Neural cell (in vitro differentiated cells): ENCODE data around the gene HEPHL1. TPM values are rescaled to one million over a fixed set of nuclear protein-coding genes. Genes with fewer than 3 reads are reported as not detected.

Experiments used
- H2AFZ ChIP-seq: fragments of 200-600, 300-800 bp; sonication (generic), shearing (Covaris generic); 2 replicates; pipeline ENCODE4 v1.6.0; 2014; ENCODE audit warnings: low read depth, mild to moderate bottlenecking, antibody characterized with exemption, low read length, moderate library complexity
- H3F3A ChIP-seq: fragments of 200-600 bp; shearing (Covaris generic); 2 replicates; pipeline ENCODE4 v1.6.1; 2016; ENCODE audit warnings: mild to moderate bottlenecking, moderate library complexity, mixed read lengths, antibody characterized with exemption, low read length; ENCODE audit not compliant: insufficient read depth, poor library complexity, severe bottlenecking
- H3K27ac ChIP-seq: fragments of 200-600, 300-800 bp; sonication (generic), shearing (Covaris generic); 2 replicates; pipeline ENCODE4 v1.5.1; 2014; ENCODE audit warnings: mild to moderate bottlenecking, low read length, moderate library complexity
- H3K27me3 ChIP-seq: fragments of 300-800, 200-600 bp; sonication (generic), shearing (Covaris generic); 2 replicates; pipeline ENCODE4 v1.6.0; 2014; ENCODE audit warnings: mild to moderate bottlenecking, low read depth, low read length, moderate library complexity; ENCODE audit not compliant: insufficient read depth
- H3K36me3 ChIP-seq: fragments of 300-800, 200-600 bp; sonication (generic), shearing (Covaris generic); 2 replicates; pipeline ENCODE4 v1.5.1; 2014; ENCODE audit warnings: mild to moderate bottlenecking, antibody characterized with exemption, low read length, moderate library complexity; ENCODE audit not compliant: insufficient read depth
- H3K4me2 ChIP-seq: fragments of 300-800, 200-600 bp; sonication (generic), shearing (Covaris generic); 2 replicates; pipeline ENCODE4 v1.6.0; 2014; ENCODE audit warnings: mild to moderate bottlenecking, low read length
- H3K4me3 ChIP-seq: fragments of 300-800, 200-600 bp; sonication (generic), shearing (Covaris generic); 2 replicates; pipeline ENCODE4 v1.5.1; 2014; ENCODE audit warnings: mild to moderate bottlenecking, low read length, moderate library complexity
- H3K79me2 ChIP-seq: fragments of 200-600 bp; shearing (Covaris generic); replicated peaks from 2 replicates; pipeline ENCODE4 v1.6.0; 2014; ENCODE audit warnings: mild to moderate bottlenecking, low read length, moderate library complexity; ENCODE audit not compliant: insufficient read depth
- H3K9ac ChIP-seq: fragments of 300-800, 200-600 bp; sonication (generic), shearing (Covaris generic); 2 replicates; pipeline ENCODE4 v1.6.1; 2016; ENCODE audit warnings: mild to moderate bottlenecking, low read length, mixed read lengths
- H3K9me2 ChIP-seq: fragments of 200-600 bp; shearing (Covaris generic); 2 replicates; pipeline ENCODE4 v1.6.1; 2016; ENCODE audit warnings: mild to moderate bottlenecking, low read length, mixed read lengths; ENCODE audit not compliant: insufficient read depth
- H3K9me3 ChIP-seq: fragments of 200-600, 300-800 bp; sonication (generic), shearing (Covaris generic); 2 replicates; pipeline ENCODE4 v1.6.1; 2016; ENCODE audit warnings: mild to moderate bottlenecking, mixed run types, low read length, moderate library complexity, mixed read lengths
- H4K20me1 ChIP-seq: fragments of 200-600 bp; shearing (Covaris generic); 2 replicates; pipeline ENCODE4 v1.6.1; 2016; ENCODE audit warnings: mild to moderate bottlenecking, mixed run types; ENCODE audit not compliant: insufficient read depth
- EP300 ChIP-seq: fragments of 450-650 bp; conservative IDR thresholded peaks from 2 replicates; pipeline ENCODE4 v1.6.1; 2014; ENCODE audit warnings: antibody characterized with exemption, mild to moderate bottlenecking, moderate library complexity; ENCODE audit not compliant: poor library complexity, severe bottlenecking
- EZH2 ChIP-seq: fragments of 200-600, 300-800 bp; shearing (Covaris generic), sonication (generic); IDR thresholded peaks from 2 replicates; pipeline ENCODE4 v1.6.1; 2014; ENCODE audit warnings: antibody characterized with exemption, low read length, borderline replicate concordance, mild to moderate bottlenecking; ENCODE audit not compliant: insufficient read depth, poor library complexity, severe bottlenecking
- MXI1 ChIP-seq: fragments of 450-650 bp; conservative IDR thresholded peaks from 2 replicates; pipeline ENCODE4 v1.6.1; 2014; ENCODE audit warnings: antibody characterized with exemption, mild to moderate bottlenecking; ENCODE audit not compliant: poor library complexity, severe bottlenecking
- POLR2AphosphoS5 ChIP-seq: IDR thresholded peaks from 2 replicates; pipeline ENCODE4 v1.6.1; 2012
- RAD21 ChIP-seq: fragments of 450-650 bp; conservative IDR thresholded peaks from 2 replicates; pipeline ENCODE4 v1.6.1; 2014; ENCODE audit warnings: antibody characterized with exemption, mild to moderate bottlenecking, moderate library complexity
- SMC3 ChIP-seq: fragments of 450-650 bp; conservative IDR thresholded peaks from 2 replicates; pipeline ENCODE4 v1.6.1; 2014; ENCODE audit warnings: antibody characterized with exemption, mild to moderate bottlenecking, moderate library complexity; ENCODE audit not compliant: poor library complexity
- TAF1 ChIP-seq: IDR thresholded peaks from 2 replicates; pipeline ENCODE4 v1.6.1; 2012; ENCODE audit warnings: low read depth
- polyA plus RNA-seq: library from polyadenylated mRNA; depleted of rRNA; stranded (reverse); fragments of >200 nt; gene quantifications from 2 replicates; pipeline ENCODE4 v1.2.3, GENCODE V29; 2014
- TF ChIP-seq, protein P1 (sequence below): fragments of 450-650 bp; IDR thresholded peaks from 2 replicates; pipeline ENCODE4 v1.5.1; 2014; ENCODE audit warnings: antibody characterized with exemption, mild to moderate bottlenecking, moderate library complexity; ENCODE audit not compliant: poor library complexity, severe bottlenecking
- TF ChIP-seq, protein P2 (sequence below): IDR thresholded peaks from 2 replicates; pipeline ENCODE4 v1.6.1; 2012; ENCODE audit warnings: borderline replicate concordance

The HEPHL1 gene
- polyA plus RNA-seq, 1 donor from 2014 or later = not detected

GRCh38 chr11:94100253-94100652, 79.1 kb downstream of the HEPHL1 start:
- no peaks in the 10 kb centered on the region for H4K20me1 ChIP-seq
- H3K9me2 ChIP-seq = no peaks in the 10 kb centered on the region
- TF ChIP-seq RAD21 = no peak
- TF ChIP-seq SMC3 = no peak
- no peak for TF ChIP-seq POLR2AphosphoS5
- TF ChIP-seq MXI1 = no peak
- TF ChIP-seq EP300 = no peak
- no peak for TF ChIP-seq EZH2
- TF ChIP-seq, protein P1, sequence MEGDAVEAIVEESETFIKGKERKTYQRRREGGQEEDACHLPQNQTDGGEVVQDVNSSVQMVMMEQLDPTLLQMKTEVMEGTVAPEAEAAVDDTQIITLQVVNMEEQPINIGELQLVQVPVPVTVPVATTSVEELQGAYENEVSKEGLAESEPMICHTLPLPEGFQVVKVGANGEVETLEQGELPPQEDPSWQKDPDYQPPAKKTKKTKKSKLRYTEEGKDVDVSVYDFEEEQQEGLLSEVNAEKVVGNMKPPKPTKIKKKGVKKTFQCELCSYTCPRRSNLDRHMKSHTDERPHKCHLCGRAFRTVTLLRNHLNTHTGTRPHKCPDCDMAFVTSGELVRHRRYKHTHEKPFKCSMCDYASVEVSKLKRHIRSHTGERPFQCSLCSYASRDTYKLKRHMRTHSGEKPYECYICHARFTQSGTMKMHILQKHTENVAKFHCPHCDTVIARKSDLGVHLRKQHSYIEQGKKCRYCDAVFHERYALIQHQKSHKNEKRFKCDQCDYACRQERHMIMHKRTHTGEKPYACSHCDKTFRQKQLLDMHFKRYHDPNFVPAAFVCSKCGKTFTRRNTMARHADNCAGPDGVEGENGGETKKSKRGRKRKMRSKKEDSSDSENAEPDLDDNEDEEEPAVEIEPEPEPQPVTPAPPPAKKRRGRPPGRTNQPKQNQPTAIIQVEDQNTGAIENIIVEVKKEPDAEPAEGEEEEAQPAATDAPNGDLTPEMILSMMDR = no peak
- TF ChIP-seq, protein P2, sequence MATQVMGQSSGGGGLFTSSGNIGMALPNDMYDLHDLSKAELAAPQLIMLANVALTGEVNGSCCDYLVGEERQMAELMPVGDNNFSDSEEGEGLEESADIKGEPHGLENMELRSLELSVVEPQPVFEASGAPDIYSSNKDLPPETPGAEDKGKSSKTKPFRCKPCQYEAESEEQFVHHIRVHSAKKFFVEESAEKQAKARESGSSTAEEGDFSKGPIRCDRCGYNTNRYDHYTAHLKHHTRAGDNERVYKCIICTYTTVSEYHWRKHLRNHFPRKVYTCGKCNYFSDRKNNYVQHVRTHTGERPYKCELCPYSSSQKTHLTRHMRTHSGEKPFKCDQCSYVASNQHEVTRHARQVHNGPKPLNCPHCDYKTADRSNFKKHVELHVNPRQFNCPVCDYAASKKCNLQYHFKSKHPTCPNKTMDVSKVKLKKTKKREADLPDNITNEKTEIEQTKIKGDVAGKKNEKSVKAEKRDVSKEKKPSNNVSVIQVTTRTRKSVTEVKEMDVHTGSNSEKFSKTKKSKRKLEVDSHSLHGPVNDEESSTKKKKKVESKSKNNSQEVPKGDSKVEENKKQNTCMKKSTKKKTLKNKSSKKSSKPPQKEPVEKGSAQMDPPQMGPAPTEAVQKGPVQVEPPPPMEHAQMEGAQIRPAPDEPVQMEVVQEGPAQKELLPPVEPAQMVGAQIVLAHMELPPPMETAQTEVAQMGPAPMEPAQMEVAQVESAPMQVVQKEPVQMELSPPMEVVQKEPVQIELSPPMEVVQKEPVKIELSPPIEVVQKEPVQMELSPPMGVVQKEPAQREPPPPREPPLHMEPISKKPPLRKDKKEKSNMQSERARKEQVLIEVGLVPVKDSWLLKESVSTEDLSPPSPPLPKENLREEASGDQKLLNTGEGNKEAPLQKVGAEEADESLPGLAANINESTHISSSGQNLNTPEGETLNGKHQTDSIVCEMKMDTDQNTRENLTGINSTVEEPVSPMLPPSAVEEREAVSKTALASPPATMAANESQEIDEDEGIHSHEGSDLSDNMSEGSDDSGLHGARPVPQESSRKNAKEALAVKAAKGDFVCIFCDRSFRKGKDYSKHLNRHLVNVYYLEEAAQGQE = no peak
- H3K4me2 ChIP-seq = no peak overlapping the region
- H3K4me3 ChIP-seq = no peak overlapping the region
- no peaks in the 10 kb centered on the region for H3K9me3 ChIP-seq
- no peak overlapping the region for H2AFZ ChIP-seq
- H3K79me2 ChIP-seq = no peaks in the 10 kb centered on the region
- H3K27me3 ChIP-seq = no peaks in the 10 kb centered on the region
- H3F3A ChIP-seq = no peaks in the 10 kb centered on the region
- H3K36me3 ChIP-seq = no peaks in the 10 kb centered on the region
- H3K27ac ChIP-seq = no peak overlapping the region
- no peak overlapping the region for H3K9ac ChIP-seq

DNA sequence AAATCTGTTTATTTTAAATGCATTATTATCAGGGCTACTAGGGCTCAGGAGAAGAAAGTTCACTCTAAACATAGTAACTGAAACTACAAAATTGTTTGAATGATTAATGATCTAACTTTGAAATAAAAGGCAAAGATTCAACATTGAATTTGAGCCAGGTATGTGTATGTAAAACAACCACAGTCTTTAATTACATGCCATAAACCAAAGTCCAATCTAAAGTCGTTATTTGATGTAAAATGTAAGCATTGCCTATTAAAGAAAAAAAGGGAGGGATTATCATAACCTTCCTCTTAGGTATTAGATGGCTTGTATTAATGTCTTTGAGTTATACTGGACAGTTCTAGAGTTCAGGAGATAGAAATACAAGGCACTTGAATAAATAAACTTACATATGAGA, 82.3 kb downstream of the HEPHL1 start:
- H3K79me2 ChIP-seq = no peaks in the 10 kb centered on the region
- H3K4me2 ChIP-seq = no peak overlapping the region
- H3K4me3 ChIP-seq = no peak overlapping the region
- H3K9me3 ChIP-seq = no peaks in the 10 kb centered on the region
- H3F3A ChIP-seq = no peaks in the 10 kb centered on the region
- H3K36me3 ChIP-seq = no peaks in the 10 kb centered on the region
- no peak overlapping the region for H3K27ac ChIP-seq
- H3K9me2 ChIP-seq = no peaks in the 10 kb centered on the region
- H3K27me3 ChIP-seq = no peaks in the 10 kb centered on the region
- TF ChIP-seq EP300 (no peak), SMC3 (no peak), RAD21 (no peak), POLR2AphosphoS5 (no peak), MXI1 (no peak), EZH2 (no peak), TAF1 (no peak)
- TF ChIP-seq, protein P1 = no peak
- TF ChIP-seq, protein P2 = no peak
- no peaks in the 10 kb centered on the region for H4K20me1 ChIP-seq
- no peak overlapping the region for H3K9ac ChIP-seq
- no peak overlapping the region for H2AFZ ChIP-seq
